Measurements from ENCODE around the gene C10orf67. TPM values are rescaled to one million over a fixed set of nuclear protein-coding genes. Genes with fewer than 3 reads are reported as not detected.

Gene C10orf67
- total RNA-seq, 1 experiment from 2014 or later: 0.21 TPM

- H3K4me1 Mint-ChIP-seq (ENCODE audit: insufficient read depth, unreplicated experiment): no peaks in the 10 kb centered on the region
- BruUV-seq (replicated peaks): no TSS peak
- no peaks in the 10 kb centered on the region for H3K9me3 Mint-ChIP-seq (ENCODE audit: unreplicated experiment)
- DNase-seq (ENCODE audit: unreplicated experiment): no peak
- ChIA-PET POLR2A (interaction anchor here (0.6 kb wide), 1 partner anchor 437 kb away, joined by 3 read pairs; no protein-coding TSS in a partner anchor), CTCF (interaction anchor here (0.6 kb wide), 2 partner anchors 12 to 789 kb away, joined by 4 to 5 read pairs; no protein-coding TSS in a partner anchor)
- intact Hi-C loops (cut with micrococcal nuclease): no loop called here
- TF ChIP-seq CTCF (IDR thresholded peaks at IDR 0.05; ENCODE audit: unreplicated experiment): no peak
- H3K4me3 Mint-ChIP-seq (ENCODE audit: unreplicated experiment): no peak overlapping the region
- no peak overlapping the region for H3K27ac Mint-ChIP-seq (ENCODE audit: low read depth, unreplicated experiment)
- H3K27me3 Mint-ChIP-seq (ENCODE audit: insufficient read depth, unreplicated experiment): peaks cover 36% of the 10 kb centered on the region
- no peaks in the 10 kb centered on the region for H3K36me3 Mint-ChIP-seq (ENCODE audit: insufficient read depth, unreplicated experiment)
Observed at GRCh38 chr10:23192712-23193434, 151.7 kb downstream of the C10orf67 start.

DNA sequence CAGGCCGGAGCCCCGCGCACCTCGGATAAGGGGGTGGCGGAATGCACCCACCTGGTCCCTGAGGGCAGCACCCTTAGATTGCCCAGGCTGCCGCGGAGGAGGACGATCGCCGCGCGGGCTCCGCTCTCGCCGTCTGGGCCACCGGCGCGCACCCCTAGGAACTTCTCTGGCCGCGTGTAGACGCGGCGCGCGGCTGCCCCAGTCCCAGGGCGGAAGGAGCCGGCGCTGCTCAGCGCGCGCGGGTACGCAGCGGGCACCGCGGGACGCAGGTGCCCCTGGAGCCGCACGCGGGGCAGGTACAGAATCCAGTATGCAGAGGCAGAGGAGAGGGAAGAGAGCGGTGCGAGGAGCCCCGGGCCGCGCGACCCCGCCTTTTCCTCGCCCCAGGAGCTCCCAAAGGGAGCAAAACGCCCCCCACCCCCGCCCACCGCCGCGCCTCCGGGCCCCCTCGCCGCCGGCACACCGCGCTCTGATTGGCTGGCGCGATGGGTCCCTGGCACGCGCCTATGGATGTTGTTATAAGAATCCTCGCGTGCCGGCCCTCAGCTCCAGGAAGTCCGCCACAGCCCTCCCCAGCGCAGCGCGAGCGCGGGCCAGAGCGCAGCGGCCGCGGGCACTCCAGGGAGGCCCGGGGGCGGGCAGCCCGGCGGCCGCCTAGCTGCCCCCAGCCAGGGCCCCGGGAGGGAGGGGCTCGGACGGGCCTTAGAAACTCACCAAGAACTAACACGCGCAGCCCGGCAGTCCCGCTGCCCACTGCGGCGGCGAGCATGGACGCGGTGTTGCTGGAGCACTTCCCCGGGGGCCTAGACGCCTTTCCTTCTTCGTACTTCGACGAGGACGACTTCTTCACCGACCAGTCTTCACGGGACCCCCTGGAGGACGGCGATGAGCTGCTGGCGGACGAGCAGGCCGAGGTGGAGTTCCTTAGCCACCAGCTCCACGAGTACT, 152.6 kb downstream of the C10orf67 start, which contains the start of gene PTF1A:
PTF1A (plus strand) TSS at position 549 of the 948 bp plus-strand sequence; CDS start at position 768, 219 bp downstream.
- POLR2A ChIA-PET: no interaction called here
- no peaks in the 10 kb centered on the region for H3K9me3 Mint-ChIP-seq (ENCODE audit: unreplicated experiment)
- no peaks in the 10 kb centered on the region for H3K4me1 Mint-ChIP-seq (ENCODE audit: insufficient read depth, unreplicated experiment)
- no peak within 1 kb of the TSS for H3K27ac Mint-ChIP-seq (ENCODE audit: low read depth, unreplicated experiment)
- BruUV-seq (replicated peaks): no TSS peak
- no peaks in the 10 kb centered on the region for H3K36me3 Mint-ChIP-seq (ENCODE audit: insufficient read depth, unreplicated experiment)
- peaks cover 34% of the 10 kb centered on the region for H3K27me3 Mint-ChIP-seq (ENCODE audit: insufficient read depth, unreplicated experiment)
- no peak within 1 kb of the TSS for H3K4me3 Mint-ChIP-seq (ENCODE audit: unreplicated experiment)
- intact Hi-C loops (cut with micrococcal nuclease): no loop called here
- no peak for TF ChIP-seq CTCF (IDR thresholded peaks at IDR 0.05; ENCODE audit: unreplicated experiment)
- CTCF ChIA-PET: no interaction called here
- DNase-seq (ENCODE audit: unreplicated experiment): no peak

- Mint-ChIP-seq H3K27me3 (ENCODE audit: insufficient read depth, unreplicated experiment) (peaks cover 34% of the 10 kb centered on the region), H3K4me3 (ENCODE audit: unreplicated experiment) (no peak overlapping the region), H3K9me3 (ENCODE audit: unreplicated experiment) (no peaks in the 10 kb centered on the region), H3K27ac (ENCODE audit: low read depth, unreplicated experiment) (no peak overlapping the region), H3K4me1 (ENCODE audit: insufficient read depth, unreplicated experiment) (no peaks in the 10 kb centered on the region), H3K36me3 (ENCODE audit: insufficient read depth, unreplicated experiment) (no peaks in the 10 kb centered on the region)
- POLR2A ChIA-PET: no interaction called here
- intact Hi-C loops (cut with micrococcal nuclease): no loop called here
- no peak for TF ChIP-seq CTCF (IDR thresholded peaks at IDR 0.05; ENCODE audit: unreplicated experiment)
- no peak for DNase-seq (ENCODE audit: unreplicated experiment)
- no TSS peak for BruUV-seq (replicated peaks)
- CTCF ChIA-PET: interaction anchor here (0.7 to 2.3 kb wide), 2 partner anchors 12 to 124 kb away, joined by 3 to 6 read pairs; no protein-coding TSS in a partner anchor
Observed at GRCh38 chr10:23190872-23191763, 153.5 kb downstream of the C10orf67 start.
